SK-N-SH treated with all-trans-retinoic acid at 6 μM for 48 hours (cell line): ENCODE measurements around the gene FER.
"Not testable (repeated sequence)": the region's sequence is repeated elsewhere in the genome, so short reads cannot be mapped to it uniquely, and the experiment has no call there.

Experiments
- ATAC-seq: fragments of 200-7000 bp; cut with Tn5 transposase; 3 replicates; pipeline ENCODE4 v1.9.1; 2020; ENCODE audit warnings: mild to moderate bottlenecking, moderate library complexity
- ARNTL ChIP-seq: fragments of 450-650 bp; formaldehyde crosslinking; IDR thresholded peaks from 2 replicates; pipeline ENCODE4 v1.5.0; 2020; ENCODE audit warnings: low read depth, mild to moderate bottlenecking, moderate library complexity, borderline replicate concordance
- BACH2 ChIP-seq: fragments of 250-450 bp; sonication (Bioruptor Pico); IDR thresholded peaks from 2 replicates; pipeline ENCODE4 v1.9.0; 2021; ENCODE audit warnings: mild to moderate bottlenecking, borderline replicate concordance
- CSDC2 ChIP-seq: fragments of 250-450 bp; sonication (Bioruptor Pico); IDR thresholded peaks from 2 replicates; pipeline ENCODE4 v1.5.0; 2020; ENCODE audit warnings: mild to moderate bottlenecking, moderate library complexity
- GLIS3 ChIP-seq: fragments of 250-450 bp; sonication (Bioruptor Pico); IDR thresholded peaks from 2 replicates; pipeline ENCODE4 v1.5.0; 2020; ENCODE audit warnings: mild to moderate bottlenecking, moderate library complexity
- ISL1 ChIP-seq: fragments of 250-450 bp; sonication (Bioruptor Pico); IDR thresholded peaks from 2 replicates; pipeline ENCODE4 v2.1.2; 2022; ENCODE audit warnings: mild to moderate bottlenecking, moderate library complexity
- OSR1 ChIP-seq: fragments of 250-450 bp; sonication (Bioruptor Pico); IDR thresholded peaks from 2 replicates; pipeline ENCODE4 v1.8.0; 2022; ENCODE audit warnings: moderate library complexity, mild to moderate bottlenecking, inconsistent platforms
- PPARA ChIP-seq: fragments of 250-450 bp; sonication (Bioruptor Pico); IDR thresholded peaks from 2 replicates; pipeline ENCODE4 v1.5.0; 2020; ENCODE audit warnings: mild to moderate bottlenecking, borderline replicate concordance
- RARB ChIP-seq: fragments of 250-450 bp; sonication (Bioruptor Pico); IDR thresholded peaks from 2 replicates; pipeline ENCODE4 v1.8.0; 2021; ENCODE audit warnings: mild to moderate bottlenecking, moderate library complexity
- SNAI2 ChIP-seq: fragments of 250-450 bp; sonication (Bioruptor Pico); IDR thresholded peaks from 2 replicates; pipeline ENCODE4 v1.5.0; 2020; ENCODE audit warnings: mild to moderate bottlenecking, moderate library complexity
- TCF4 ChIP-seq: fragments of 250-450 bp; sonication (Bioruptor Pico); IDR thresholded peaks from 2 replicates; pipeline ENCODE4 v1.8.0; 2021; ENCODE audit warnings: mild to moderate bottlenecking, moderate library complexity, borderline replicate concordance
- TOX ChIP-seq: fragments of 250-450 bp; sonication (Bioruptor Pico); IDR thresholded peaks from 2 replicates; pipeline ENCODE4 v1.8.0; 2021; ENCODE audit warnings: mild to moderate bottlenecking, moderate library complexity, borderline replicate concordance
- ZC3H10 ChIP-seq: fragments of 250-450 bp; sonication (Bioruptor Pico); IDR thresholded peaks from 2 replicates; pipeline ENCODE4 v1.5.1; 2021; ENCODE audit warnings: mild to moderate bottlenecking, moderate library complexity
- ZFP3 ChIP-seq: fragments of 250-450 bp; sonication (Bioruptor Pico); IDR thresholded peaks from 2 replicates; pipeline ENCODE4 v1.5.0; 2020; ENCODE audit warnings: mild to moderate bottlenecking, moderate library complexity
- ZFP30 ChIP-seq: fragments of 450-650 bp; formaldehyde crosslinking; IDR thresholded peaks from 2 replicates; pipeline ENCODE4 v1.5.0; 2022; ENCODE audit warnings: mild to moderate bottlenecking, moderate library complexity
- ZNF565 ChIP-seq: fragments of 450-650 bp; formaldehyde crosslinking; conservative IDR thresholded peaks from 2 replicates; pipeline ENCODE4 v1.5.0; 2020; ENCODE audit warnings: low read depth, mild to moderate bottlenecking, moderate library complexity
- ZNF70 ChIP-seq: fragments of 450-650 bp; formaldehyde crosslinking; IDR thresholded peaks from 2 replicates; pipeline ENCODE4 v1.5.0; 2020; ENCODE audit warnings: mild to moderate bottlenecking, moderate library complexity
- TF ChIP-seq, protein P1 (sequence below): fragments of 250-450 bp; sonication (Bioruptor Pico); IDR thresholded peaks from 2 replicates; pipeline ENCODE4 v1.5.1; 2021; ENCODE audit warnings: mild to moderate bottlenecking, moderate library complexity
- TF ChIP-seq, protein P2 (sequence below): fragments of 250-450 bp; sonication (Bioruptor Pico); IDR thresholded peaks from 2 replicates; pipeline ENCODE4 v1.5.0; 2020; ENCODE audit warnings: mild to moderate bottlenecking, moderate library complexity
- TF ChIP-seq, protein P3 (sequence below): fragments of 250-450 bp; sonication (Bioruptor Pico); IDR thresholded peaks from 2 replicates; pipeline ENCODE4 v1.8.0; 2020; ENCODE audit warnings: mild to moderate bottlenecking, moderate library complexity, borderline replicate concordance
- TF ChIP-seq, protein P4 (sequence below): fragments of 250-450 bp; sonication (Bioruptor Pico); IDR thresholded peaks from 2 replicates; pipeline ENCODE4 v1.5.1; 2020; ENCODE audit warnings: low read depth, mild to moderate bottlenecking, moderate library complexity

Gene FER

DNA sequence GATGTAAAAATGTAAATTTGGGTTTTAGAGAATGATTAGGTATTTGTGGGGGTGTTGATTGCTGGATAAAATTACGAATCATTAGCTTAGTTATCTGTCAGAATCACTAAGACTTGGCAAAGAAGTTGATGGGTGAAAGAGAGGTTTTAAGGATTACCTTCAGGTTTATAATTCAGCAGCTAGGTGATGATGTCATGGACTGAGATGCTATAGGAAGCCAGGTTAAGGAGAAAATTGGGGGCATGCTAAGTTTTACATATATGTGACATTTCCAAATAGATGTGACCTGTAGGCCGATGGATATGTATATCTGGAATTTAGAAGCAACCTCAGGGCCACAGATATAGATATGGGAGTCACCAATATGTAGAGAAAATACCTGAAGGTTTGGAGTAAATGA is 228.0 kb downstream of the FER start:
- ATAC-seq: no peak
- TF ChIP-seq RARB (CRISPR knock-in tag) (no peak), OSR1 (CRISPR knock-in tag) (no peak), ZC3H10 (CRISPR knock-in tag) (no peak), BACH2 (CRISPR knock-in tag) (no peak), ZFP30 (no peak), ZNF70 (CRISPR knock-in tag) (no peak), ISL1 (CRISPR knock-in tag) (no peak)
- TF ChIP-seq, protein P1, sequence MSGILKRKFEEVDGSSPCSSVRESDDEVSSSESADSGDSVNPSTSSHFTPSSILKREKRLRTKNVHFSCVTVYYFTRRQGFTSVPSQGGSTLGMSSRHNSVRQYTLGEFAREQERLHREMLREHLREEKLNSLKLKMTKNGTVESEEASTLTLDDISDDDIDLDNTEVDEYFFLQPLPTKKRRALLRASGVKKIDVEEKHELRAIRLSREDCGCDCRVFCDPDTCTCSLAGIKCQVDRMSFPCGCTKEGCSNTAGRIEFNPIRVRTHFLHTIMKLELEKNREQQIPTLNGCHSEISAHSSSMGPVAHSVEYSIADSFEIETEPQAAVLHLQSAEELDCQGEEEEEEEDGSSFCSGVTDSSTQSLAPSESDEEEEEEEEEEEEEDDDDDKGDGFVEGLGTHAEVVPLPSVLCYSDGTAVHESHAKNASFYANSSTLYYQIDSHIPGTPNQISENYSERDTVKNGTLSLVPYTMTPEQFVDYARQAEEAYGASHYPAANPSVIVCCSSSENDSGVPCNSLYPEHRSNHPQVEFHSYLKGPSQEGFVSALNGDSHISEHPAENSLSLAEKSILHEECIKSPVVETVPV (CRISPR knock-in tag): no peak

DNA sequence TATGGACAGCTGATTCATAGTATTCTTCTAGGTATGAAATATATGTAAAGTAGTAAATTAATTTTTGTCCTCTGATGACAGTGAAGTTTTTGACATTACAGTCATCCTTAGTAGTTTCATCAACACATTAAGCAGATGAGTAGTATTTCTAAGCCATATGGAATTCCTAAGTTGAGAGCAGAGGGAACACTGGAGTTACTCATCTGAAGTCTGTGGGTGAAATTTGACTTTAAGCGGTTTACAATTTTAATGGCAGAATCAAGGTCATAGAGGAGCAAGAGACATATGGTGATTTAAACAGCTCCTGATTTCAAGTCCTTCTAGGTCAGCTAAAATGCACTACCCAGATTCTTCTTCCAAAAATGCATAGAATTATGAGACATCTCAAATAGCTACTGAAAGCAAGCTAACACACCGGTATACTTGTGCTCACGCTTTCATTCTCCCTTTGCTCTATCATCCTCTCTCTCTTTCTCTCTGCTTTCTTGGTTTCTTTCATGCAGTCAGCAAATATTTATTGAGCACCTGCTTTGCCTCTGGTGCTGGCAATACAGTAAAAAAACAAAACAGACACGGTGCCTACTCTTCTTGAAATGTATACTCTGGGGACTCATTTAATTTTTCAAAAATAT is 235.9 kb downstream of the FER start:
- ATAC-seq: no peak

DNA sequence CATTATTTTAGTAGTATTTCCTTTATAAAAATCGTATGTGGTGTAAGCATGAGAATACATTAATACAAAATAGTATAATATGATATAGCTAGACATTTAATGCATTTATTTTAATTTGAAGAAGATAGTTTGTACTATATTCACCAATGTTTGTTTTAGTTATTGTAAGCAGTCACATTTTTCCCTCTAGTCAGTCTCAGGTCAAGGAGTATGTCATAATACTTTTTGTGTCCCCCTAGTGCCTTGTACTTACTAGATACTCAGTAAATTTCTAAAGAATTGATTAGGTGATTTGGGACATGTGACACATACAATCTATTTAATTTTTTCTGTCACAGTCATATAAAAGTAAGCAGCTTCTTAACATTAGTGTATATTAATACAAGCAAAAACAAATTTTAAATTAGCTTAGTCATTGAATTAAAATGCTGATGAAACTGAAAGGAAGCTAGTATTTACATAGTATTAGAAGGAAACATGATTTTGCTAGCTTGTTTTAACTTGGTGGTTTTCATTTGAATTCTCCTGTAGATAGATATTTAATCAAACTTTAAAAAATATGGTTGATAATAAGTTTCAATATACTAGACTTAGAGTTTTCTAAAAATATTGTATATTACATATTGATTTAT is 242.2 kb downstream of the FER start:
- ATAC-seq: no peak
- TF ChIP-seq CSDC2 (CRISPR knock-in tag) (no peak), ZNF565 (CRISPR knock-in tag) (no peak), ARNTL (CRISPR knock-in tag) (no peak), ZC3H10 (CRISPR knock-in tag) (no peak), ISL1 (CRISPR knock-in tag) (no peak), OSR1 (CRISPR knock-in tag) (no peak), ZNF70 (CRISPR knock-in tag) (no peak), PPARA (CRISPR knock-in tag) (no peak)

More for the DNA sequence above, 235.9 kb downstream of the FER start:
- TF ChIP-seq, protein P2, sequence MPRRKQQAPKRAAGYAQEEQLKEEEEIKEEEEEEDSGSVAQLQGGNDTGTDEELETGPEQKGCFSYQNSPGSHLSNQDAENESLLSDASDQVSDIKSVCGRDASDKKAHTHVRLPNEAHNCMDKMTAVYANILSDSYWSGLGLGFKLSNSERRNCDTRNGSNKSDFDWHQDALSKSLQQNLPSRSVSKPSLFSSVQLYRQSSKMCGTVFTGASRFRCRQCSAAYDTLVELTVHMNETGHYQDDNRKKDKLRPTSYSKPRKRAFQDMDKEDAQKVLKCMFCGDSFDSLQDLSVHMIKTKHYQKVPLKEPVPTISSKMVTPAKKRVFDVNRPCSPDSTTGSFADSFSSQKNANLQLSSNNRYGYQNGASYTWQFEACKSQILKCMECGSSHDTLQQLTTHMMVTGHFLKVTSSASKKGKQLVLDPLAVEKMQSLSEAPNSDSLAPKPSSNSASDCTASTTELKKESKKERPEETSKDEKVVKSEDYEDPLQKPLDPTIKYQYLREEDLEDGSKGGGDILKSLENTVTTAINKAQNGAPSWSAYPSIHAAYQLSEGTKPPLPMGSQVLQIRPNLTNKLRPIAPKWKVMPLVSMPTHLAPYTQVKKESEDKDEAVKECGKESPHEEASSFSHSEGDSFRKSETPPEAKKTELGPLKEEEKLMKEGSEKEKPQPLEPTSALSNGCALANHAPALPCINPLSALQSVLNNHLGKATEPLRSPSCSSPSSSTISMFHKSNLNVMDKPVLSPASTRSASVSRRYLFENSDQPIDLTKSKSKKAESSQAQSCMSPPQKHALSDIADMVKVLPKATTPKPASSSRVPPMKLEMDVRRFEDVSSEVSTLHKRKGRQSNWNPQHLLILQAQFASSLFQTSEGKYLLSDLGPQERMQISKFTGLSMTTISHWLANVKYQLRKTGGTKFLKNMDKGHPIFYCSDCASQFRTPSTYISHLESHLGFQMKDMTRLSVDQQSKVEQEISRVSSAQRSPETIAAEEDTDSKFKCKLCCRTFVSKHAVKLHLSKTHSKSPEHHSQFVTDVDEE (CRISPR knock-in tag): no peak
- TF ChIP-seq RARB (CRISPR knock-in tag) (no peak), OSR1 (CRISPR knock-in tag) (no peak), SNAI2 (CRISPR knock-in tag) (no peak), TCF4 (no peak), ISL1 (CRISPR knock-in tag) (no peak; the same call in 1 of the 2 replicates), PPARA (CRISPR knock-in tag) (no peak), ZFP3 (CRISPR knock-in tag) (no peak), ZC3H10 (CRISPR knock-in tag) (no peak), CSDC2 (CRISPR knock-in tag) (no peak), GLIS3 (no peak), ZFP30 (no peak), ARNTL (CRISPR knock-in tag) (no peak), BACH2 (CRISPR knock-in tag) (no peak), ZNF70 (CRISPR knock-in tag) (no peak), ZNF565 (CRISPR knock-in tag) (no peak), TOX (CRISPR knock-in tag) (no peak)
- TF ChIP-seq, protein P3, sequence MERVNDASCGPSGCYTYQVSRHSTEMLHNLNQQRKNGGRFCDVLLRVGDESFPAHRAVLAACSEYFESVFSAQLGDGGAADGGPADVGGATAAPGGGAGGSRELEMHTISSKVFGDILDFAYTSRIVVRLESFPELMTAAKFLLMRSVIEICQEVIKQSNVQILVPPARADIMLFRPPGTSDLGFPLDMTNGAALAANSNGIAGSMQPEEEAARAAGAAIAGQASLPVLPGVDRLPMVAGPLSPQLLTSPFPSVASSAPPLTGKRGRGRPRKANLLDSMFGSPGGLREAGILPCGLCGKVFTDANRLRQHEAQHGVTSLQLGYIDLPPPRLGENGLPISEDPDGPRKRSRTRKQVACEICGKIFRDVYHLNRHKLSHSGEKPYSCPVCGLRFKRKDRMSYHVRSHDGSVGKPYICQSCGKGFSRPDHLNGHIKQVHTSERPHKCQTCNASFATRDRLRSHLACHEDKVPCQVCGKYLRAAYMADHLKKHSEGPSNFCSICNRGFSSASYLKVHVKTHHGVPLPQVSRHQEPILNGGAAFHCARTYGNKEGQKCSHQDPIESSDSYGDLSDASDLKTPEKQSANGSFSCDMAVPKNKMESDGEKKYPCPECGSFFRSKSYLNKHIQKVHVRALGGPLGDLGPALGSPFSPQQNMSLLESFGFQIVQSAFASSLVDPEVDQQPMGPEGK: no peak
- TF ChIP-seq, protein P4, sequence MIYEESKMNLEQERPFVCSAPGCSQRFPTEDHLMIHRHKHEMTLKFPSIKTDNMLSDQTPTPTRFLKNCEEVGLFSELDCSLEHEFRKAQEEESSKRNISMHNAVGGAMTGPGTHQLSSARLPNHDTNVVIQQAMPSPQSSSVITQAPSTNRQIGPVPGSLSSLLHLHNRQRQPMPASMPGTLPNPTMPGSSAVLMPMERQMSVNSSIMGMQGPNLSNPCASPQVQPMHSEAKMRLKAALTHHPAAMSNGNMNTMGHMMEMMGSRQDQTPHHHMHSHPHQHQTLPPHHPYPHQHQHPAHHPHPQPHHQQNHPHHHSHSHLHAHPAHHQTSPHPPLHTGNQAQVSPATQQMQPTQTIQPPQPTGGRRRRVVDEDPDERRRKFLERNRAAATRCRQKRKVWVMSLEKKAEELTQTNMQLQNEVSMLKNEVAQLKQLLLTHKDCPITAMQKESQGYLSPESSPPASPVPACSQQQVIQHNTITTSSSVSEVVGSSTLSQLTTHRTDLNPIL (CRISPR knock-in tag): no peak
- TF ChIP-seq, protein P1 (CRISPR knock-in tag): no peak

DNA sequence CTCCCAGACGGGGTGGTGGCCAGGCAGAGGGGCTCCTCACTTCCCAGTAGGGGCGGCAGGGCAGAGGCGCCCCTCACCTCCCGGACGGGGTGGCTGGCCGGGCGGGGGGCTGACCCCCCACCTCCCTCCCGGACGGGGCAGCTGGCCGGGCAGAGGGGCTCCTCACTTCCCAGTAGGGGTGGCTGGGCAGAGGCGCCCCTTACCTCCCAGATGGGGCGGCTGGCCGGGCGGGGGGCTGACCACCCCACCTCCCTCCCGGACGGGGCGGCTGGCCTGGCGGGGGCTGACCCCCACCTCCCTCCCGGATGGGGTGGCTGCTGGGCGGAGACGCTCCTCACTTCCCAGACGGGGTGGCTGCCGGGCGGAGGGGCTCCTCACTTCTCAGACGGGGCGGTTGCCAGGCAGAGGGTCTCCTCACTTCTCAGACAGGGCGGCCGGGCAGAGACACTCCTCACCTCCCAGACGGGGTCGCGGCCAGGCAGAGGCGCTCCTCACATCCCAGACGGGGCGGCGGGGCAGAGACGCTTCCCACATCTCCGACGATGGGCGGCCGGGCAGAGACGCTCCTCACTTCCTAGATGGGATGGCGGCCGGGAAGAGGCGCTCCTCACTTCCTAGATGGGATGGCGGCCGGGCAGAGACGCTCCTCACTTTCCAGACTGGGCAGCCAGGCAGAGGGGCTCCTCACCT is 244.8 kb downstream of the FER start:
- ATAC-seq: not testable (repeated sequence)

DNA sequence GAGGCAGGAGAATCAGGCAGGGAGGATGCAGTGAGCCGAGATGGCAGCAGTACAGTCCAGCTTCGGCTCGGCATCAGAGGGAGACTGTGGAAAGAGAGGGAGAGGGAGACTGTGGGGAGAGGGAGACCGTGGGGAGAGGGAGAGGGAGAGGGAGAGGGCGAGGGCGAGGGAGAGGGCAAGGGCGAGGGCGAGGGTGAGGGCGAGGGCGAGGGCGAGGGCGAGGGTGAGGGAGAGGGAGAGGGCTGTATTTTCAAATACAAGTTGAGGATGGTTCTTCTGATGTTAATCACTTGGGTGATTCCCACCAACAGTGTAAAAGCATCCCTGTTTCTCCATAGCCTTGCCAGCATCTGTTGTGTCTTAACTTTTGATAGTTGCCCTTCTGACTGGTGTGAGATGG is 245.7 kb downstream of the FER start:
- ATAC-seq: not testable (repeated sequence)
